ENCODE results near the gene CORO1C.

The CORO1C gene

DNA sequence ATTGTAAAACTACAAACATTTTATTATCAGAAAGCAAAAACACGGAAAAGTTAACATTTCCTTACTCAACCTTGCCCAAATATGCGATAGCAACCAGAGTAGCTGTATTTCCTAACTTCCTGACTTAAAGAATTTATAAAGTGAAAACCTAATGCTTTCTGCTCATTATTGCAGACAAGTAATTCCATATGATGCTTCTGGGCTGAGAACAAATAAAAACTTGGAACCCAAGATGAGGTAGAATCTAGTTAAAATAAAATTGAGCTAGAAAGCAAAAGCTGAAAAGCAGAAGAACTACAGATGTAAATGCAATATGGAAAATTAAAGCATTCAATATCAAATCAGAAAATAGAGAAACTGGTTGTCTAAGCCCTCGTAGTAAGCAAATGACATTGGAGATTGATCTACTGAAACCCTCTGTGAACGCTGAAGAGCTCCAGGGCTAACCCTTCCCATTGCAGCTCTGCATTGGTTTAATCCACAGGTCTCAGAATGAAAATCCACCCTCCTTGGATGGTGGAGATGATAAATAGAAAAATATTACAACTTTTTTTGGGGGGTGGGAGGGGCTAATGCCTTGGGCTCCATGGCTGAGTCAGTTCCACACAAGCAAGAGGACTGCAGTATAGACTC lies 40.7 kb downstream of the CORO1C start:
- peak overlapping the region; percentile 65 for H3K4me3 ChIP-seq
- H3K27ac ChIP-seq = peak overlapping the region; percentile 81 to 99
- no peak for DNase-seq (ENCODE audit: low spot score)
- TF ChIP-seq, protein P1, sequence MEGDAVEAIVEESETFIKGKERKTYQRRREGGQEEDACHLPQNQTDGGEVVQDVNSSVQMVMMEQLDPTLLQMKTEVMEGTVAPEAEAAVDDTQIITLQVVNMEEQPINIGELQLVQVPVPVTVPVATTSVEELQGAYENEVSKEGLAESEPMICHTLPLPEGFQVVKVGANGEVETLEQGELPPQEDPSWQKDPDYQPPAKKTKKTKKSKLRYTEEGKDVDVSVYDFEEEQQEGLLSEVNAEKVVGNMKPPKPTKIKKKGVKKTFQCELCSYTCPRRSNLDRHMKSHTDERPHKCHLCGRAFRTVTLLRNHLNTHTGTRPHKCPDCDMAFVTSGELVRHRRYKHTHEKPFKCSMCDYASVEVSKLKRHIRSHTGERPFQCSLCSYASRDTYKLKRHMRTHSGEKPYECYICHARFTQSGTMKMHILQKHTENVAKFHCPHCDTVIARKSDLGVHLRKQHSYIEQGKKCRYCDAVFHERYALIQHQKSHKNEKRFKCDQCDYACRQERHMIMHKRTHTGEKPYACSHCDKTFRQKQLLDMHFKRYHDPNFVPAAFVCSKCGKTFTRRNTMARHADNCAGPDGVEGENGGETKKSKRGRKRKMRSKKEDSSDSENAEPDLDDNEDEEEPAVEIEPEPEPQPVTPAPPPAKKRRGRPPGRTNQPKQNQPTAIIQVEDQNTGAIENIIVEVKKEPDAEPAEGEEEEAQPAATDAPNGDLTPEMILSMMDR (IDR thresholded peaks at IDR 0.05) = no peak

DNA sequence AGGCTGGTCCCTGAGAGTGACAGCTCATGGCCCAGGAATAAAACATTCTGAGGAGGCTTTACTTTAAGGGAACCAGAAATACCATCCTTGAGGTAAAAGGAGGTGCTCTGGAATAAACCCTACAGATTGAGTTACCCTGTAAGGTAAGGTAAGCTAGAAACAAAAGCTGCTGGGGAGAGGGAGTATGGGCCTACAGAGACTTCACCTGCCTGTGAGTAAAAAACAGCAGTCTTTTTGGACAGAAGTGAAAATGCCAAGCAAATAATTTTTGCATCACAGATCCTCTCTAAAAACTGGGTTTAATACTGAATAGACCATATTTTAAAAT lies 41.2 kb downstream of the CORO1C start:
- DNase-seq (ENCODE audit: low spot score) = no peak
- H3K4me3 ChIP-seq = peak overlapping the region; percentile 65
- H3K27ac ChIP-seq = peak overlapping the region; percentile 81 to 99
- TF ChIP-seq, protein P1 (IDR thresholded peaks at IDR 0.05) = no peak

DNA sequence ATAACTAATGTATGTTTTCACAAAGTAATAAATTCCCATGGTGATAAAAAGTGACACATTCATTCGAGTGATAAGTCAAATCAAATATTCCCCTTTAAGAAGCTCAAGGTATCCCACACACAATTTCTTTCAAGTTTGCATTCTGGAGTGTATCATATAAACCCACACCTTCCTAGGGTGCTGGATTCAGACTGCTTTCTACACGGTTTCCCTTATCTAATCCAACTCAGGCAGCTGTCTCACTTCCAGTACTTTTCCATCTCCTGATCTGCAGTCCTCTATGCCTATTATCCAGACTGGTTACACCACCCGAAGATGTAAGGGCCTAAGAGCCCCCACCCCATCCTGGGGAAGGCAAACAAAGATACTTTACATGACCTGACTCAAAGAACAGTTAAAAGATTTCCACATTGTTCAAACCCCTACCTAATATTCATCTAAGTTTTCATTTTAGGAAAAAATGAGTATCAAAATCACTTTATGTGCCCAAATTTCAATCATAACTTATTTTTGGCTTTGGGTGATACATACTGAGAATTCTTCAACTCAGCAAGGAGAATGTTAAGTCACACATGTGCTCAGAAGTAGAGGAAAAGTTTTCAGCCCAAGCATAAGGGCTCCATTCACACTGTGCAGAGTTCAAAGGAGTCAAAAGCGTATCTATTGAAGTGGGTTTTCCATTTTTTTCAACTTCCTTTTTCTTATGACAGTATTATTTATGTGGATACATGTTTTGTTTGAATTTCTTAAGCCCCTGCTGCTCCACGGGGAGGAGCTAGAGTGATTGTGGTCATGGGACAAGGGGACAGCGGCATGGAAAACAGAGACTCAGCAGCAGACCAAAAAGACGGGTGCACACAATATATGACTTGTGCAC lies 41.8 kb downstream of the CORO1C start:
- H3K27ac ChIP-seq = peak overlapping the region; percentile 81 to 99
- no peak for DNase-seq (ENCODE audit: low spot score)
- TF ChIP-seq, protein P1 (IDR thresholded peaks at IDR 0.05) = no peak
- peak overlapping the region; percentile 65 for H3K4me3 ChIP-seq

DNA sequence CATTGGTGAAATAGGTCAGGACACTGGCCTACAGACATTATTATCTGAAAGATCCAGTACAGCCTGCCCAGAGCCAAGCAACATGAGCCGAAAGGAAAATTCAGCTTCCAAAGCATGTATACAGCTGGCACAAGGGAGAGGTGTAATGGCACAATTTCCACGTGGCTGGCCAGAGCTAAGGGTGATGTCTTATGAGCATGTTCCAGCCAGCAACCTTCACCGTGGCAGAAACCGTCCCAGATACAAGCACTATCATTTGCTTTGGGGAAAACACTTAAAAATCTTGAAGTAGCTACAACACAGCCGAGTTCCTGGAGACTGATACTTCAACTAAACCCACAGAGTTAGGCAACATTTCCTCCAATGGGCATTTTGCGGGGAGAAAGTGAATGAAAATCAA lies 44.5 kb downstream of the CORO1C start:
- TF ChIP-seq, protein P1 (IDR thresholded peaks at IDR 0.05) = no peak
- Histone ChIP-seq H3K4me3 (peak overlapping the region; percentile 23), H3K27ac (peak overlapping the region; percentile 81 to 87)
- no peak for DNase-seq (ENCODE audit: low spot score)

DNA sequence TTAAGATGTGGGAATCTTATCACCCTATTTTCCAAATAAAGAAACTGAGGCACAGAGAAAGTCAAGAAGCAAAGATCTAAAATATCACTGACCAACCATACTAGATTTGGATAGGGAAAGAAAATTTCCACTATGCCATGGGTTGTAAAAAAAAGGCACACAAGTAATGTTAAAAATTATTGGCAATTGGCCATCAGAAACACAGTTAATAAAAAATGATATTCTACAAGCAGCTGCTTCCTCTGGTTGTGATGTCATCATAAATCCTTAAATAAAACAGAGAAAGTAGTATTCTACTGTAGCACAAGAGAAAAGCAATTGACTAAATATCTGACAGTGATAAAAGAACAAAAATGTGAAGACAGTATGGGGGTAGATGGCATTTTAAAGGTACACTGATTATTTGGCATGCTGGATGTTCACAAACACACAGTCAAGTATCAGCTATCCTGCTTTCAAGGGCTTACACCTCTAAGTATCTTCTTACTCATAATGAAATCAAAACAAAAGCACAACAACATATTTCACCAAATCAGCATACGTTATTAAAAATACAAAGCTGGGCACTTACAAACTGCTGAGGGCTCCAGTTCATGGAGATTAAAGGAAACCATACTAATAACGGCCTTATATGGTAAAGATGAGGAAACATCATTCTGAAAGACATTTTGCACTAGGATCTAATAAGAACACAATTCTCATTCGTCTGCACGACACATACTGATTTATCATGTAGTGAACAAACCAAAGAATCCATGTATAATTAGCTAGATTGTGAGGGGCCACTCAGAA lies 45.7 kb downstream of the CORO1C start:
- no peak for DNase-seq (ENCODE audit: low spot score)
- Histone ChIP-seq H3K27ac (peak overlapping the region; percentile 81 to 87), H3K4me3 (no peak overlapping the region)
- TF ChIP-seq, protein P1 (IDR thresholded peaks at IDR 0.05) = no peak

DNA sequence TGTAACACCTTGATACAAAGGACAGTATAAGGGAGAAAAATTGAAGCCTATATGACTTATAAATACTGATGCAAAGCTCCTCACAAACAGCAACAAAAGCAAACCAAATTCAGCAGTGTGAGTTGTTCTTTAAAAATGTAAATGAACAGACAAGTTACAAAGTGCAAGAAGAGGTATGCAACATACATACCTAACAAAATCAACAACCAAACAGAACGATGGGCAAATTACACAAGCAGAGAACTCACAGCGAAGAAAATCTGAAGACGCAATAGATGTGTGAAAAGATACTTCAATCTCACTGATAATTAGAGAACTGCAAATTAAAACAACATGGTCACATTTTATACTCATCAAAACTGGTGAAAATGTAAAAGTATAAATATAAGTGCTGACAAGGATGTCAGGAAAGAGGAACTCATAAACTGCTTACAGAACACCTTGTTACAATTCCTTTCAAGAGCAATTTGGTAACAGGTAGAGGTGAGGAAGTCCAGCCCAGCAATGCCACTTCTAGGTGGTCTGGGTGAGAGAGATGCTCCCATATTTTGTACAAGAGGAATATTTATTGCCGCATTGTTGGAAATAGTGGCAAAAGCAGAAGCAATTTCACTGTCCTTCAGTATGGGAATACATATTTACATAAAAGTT lies 47.3 kb downstream of the CORO1C start:
- TF ChIP-seq, protein P1 (IDR thresholded peaks at IDR 0.05) = no peak
- no peak for DNase-seq (ENCODE audit: low spot score)
- no peak overlapping the region for H3K4me3 ChIP-seq
- H3K27ac ChIP-seq = peak overlapping the region; percentile 56 to 81

All from coronary artery (tissue), 2 donors.